Measurements from ENCODE around the gene GRIA2. TPM values are rescaled to one million over a fixed set of nuclear protein-coding genes. Genes with fewer than 3 reads are reported as not detected.

The GRIA2 gene
- polyA plus RNA-seq, 3 donors: not detected

- Histone ChIP-seq H3K27ac (ENCODE audit: low read depth in 1 of 2, low read length in 2 of 2) (no peak overlapping the region), H3K27me3 (ENCODE audit: control insufficient read depth in 2 of 2, insufficient read depth in 2 of 2, low read length in 2 of 2) (no peaks in the 10 kb centered on the region), H3K4me2 (replicated peaks; ENCODE audit: extremely low read depth, low read length, poor library complexity, severe bottlenecking) (no peak overlapping the region), H3K36me3 (replicated peaks in 1 of 2; ENCODE audit: control insufficient read depth in 1 of 2, insufficient read depth in 2 of 2, low read length in 2 of 2) (no peaks in the 10 kb centered on the region), H3K9ac (ENCODE audit: insufficient read depth, low read length, poor library complexity, severe bottlenecking) (no peak overlapping the region), H3K9me3 (replicated peaks in 1 of 2; ENCODE audit: control insufficient read depth in 1 of 2, insufficient read depth in 1 of 2, low read length in 2 of 2) (no peaks in the 10 kb centered on the region), H3K4me3 (replicated peaks in 1 of 3; ENCODE audit: low read depth in 2 of 3, low read length in 3 of 3) (no peak overlapping the region), H3K4me1 (ENCODE audit: control insufficient read depth in 1 of 2, insufficient read depth in 2 of 2, low read length in 2 of 2) (no peaks in the 10 kb centered on the region), H4K20me1 (ENCODE audit: insufficient read depth, low read length) (no peaks in the 10 kb centered on the region), H3K79me2 (ENCODE audit: insufficient read depth, low read length) (no peaks in the 10 kb centered on the region), H2AFZ (ENCODE audit: insufficient read depth, low read depth, low read length, poor library complexity, severe bottlenecking) (no peak overlapping the region)
- Mint-ChIP-seq H3K9me3 (no peaks in the 10 kb centered on the region), H3K36me3 (no peaks in the 10 kb centered on the region), H3K27me3 (ENCODE audit: low read depth in 3 of 3) (no peaks in the 10 kb centered on the region), H3K27ac (no peak overlapping the region), H3K4me3 (no peak overlapping the region), H3K4me1 (no peaks in the 10 kb centered on the region)
- no peak for DNase-seq
- intact Hi-C loops (cut with micrococcal nuclease): no loop called here
- 83% methylated on average over 4 of the region's 5 CpGs for WGBS (ENCODE audit: insufficient coverage)
- TF ChIP-seq CTCF (IDR thresholded peaks at IDR 0.05): no peak
Observed at GRCh38 chr4:157312702-157313101, 92.2 kb downstream of the GRIA2 start.

- Mint-ChIP-seq H3K9me3 (no peaks in the 10 kb centered on the region), H3K4me3 (no peak overlapping the region), H3K4me1 (no peaks in the 10 kb centered on the region), H3K27ac (no peak overlapping the region), H3K36me3 (no peaks in the 10 kb centered on the region), H3K27me3 (ENCODE audit: low read depth in 3 of 3) (no peaks in the 10 kb centered on the region)
- H3K27ac ChIP-seq (ENCODE audit: low read depth in 1 of 2, low read length in 2 of 2): no peak overlapping the region
- no peak overlapping the region for H3K4me3 ChIP-seq (replicated peaks in 1 of 3; ENCODE audit: low read depth in 2 of 3, low read length in 3 of 3)
- H4K20me1 ChIP-seq (ENCODE audit: insufficient read depth, low read length): no peaks in the 10 kb centered on the region
- H3K9ac ChIP-seq (ENCODE audit: insufficient read depth, low read length, poor library complexity, severe bottlenecking): no peak overlapping the region
- no peaks in the 10 kb centered on the region for H3K36me3 ChIP-seq (replicated peaks in 1 of 2; ENCODE audit: control insufficient read depth in 1 of 2, insufficient read depth in 2 of 2, low read length in 2 of 2)
- WGBS (ENCODE audit: insufficient coverage): no CpG with 5 or more reads among the region's 1 CpG
- no peak for DNase-seq
- H3K4me1 ChIP-seq (ENCODE audit: control insufficient read depth in 1 of 2, insufficient read depth in 2 of 2, low read length in 2 of 2): no peaks in the 10 kb centered on the region
- H3K9me3 ChIP-seq (replicated peaks in 1 of 2; ENCODE audit: control insufficient read depth in 1 of 2, insufficient read depth in 1 of 2, low read length in 2 of 2): no peaks in the 10 kb centered on the region
- H3K27me3 ChIP-seq (ENCODE audit: control insufficient read depth in 2 of 2, insufficient read depth in 2 of 2, low read length in 2 of 2): no peaks in the 10 kb centered on the region
- TF ChIP-seq CTCF (IDR thresholded peaks at IDR 0.05): no peak
- no peak overlapping the region for H2AFZ ChIP-seq (ENCODE audit: insufficient read depth, low read depth, low read length, poor library complexity, severe bottlenecking)
- no peak overlapping the region for H3K4me2 ChIP-seq (replicated peaks; ENCODE audit: extremely low read depth, low read length, poor library complexity, severe bottlenecking)
- no peaks in the 10 kb centered on the region for H3K79me2 ChIP-seq (ENCODE audit: insufficient read depth, low read length)
- intact Hi-C loops (cut with micrococcal nuclease): no loop called here
Observed at GRCh38 chr4:157314906-157315305, 94.4 kb downstream of the GRIA2 start.
